ENCODE data around the gene CLINT1.

CLINT1 gene

DNA sequence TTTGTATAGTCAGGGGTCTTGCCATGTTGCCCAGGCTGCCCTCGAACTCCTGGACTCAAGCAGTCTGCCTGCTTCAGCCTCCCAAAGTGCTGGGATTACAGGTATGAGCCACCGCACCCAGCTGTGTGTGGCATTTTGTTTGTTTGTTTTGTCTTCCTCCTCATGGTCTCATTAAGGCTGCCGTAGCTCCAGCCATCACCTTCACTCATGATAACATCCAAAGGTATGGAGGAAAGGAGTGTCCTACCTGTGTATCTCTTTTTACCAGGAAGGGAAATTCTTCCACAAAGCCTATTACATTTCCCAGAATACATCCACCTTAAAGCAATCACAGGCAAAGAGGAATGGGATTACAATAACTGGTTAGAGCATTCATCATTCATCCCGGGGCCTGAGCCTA, 88.3 kb downstream of the CLINT1 start:
- H3K9ac ChIP-seq (ENCODE audit: low read length), result no peak overlapping the region
- H3K4me3 ChIP-seq (ENCODE audit: low read length), result no peak overlapping the region
- no peaks in the 10 kb centered on the region for H3K36me3 ChIP-seq (ENCODE audit: control insufficient read depth, low read depth, low read length)
- H3K4me1 ChIP-seq (ENCODE audit: control insufficient read depth, low read depth, low read length), result no peaks in the 10 kb centered on the region
- H3K9me3 ChIP-seq (ENCODE audit: control insufficient read depth, low read depth, low read length), result no peaks in the 10 kb centered on the region
- no peaks in the 10 kb centered on the region for H3K27me3 ChIP-seq (ENCODE audit: control insufficient read depth, insufficient read depth, low read length)
- no peak overlapping the region for H3K27ac ChIP-seq (ENCODE audit: low read length)

- H3K27me3 ChIP-seq (ENCODE audit: control insufficient read depth, insufficient read depth, low read length), result no peaks in the 10 kb centered on the region
- no peaks in the 10 kb centered on the region for H3K9me3 ChIP-seq (ENCODE audit: control insufficient read depth, low read depth, low read length)
- H3K9ac ChIP-seq (ENCODE audit: low read length), result no peak overlapping the region
- no peaks in the 10 kb centered on the region for H3K4me1 ChIP-seq (ENCODE audit: control insufficient read depth, low read depth, low read length)
- H3K36me3 ChIP-seq (ENCODE audit: control insufficient read depth, low read depth, low read length), result no peaks in the 10 kb centered on the region
- no peak overlapping the region for H3K27ac ChIP-seq (ENCODE audit: low read length)
- H3K4me3 ChIP-seq (ENCODE audit: low read length), result no peak overlapping the region
Measured at GRCh38 chr5:157767689-157768088, 91.3 kb downstream of the CLINT1 start.

- Histone ChIP-seq H3K36me3 (ENCODE audit: control insufficient read depth, low read depth, low read length) (no peaks in the 10 kb centered on the region), H3K4me3 (ENCODE audit: low read length) (no peak overlapping the region), H3K4me1 (ENCODE audit: control insufficient read depth, low read depth, low read length) (no peaks in the 10 kb centered on the region), H3K9ac (ENCODE audit: low read length) (no peak overlapping the region), H3K27ac (ENCODE audit: low read length) (no peak overlapping the region), H3K27me3 (ENCODE audit: control insufficient read depth, insufficient read depth, low read length) (no peaks in the 10 kb centered on the region), H3K9me3 (ENCODE audit: control insufficient read depth, low read depth, low read length) (no peaks in the 10 kb centered on the region)
Measured at GRCh38 chr5:157766902-157767301, 92.0 kb downstream of the CLINT1 start.

DNA sequence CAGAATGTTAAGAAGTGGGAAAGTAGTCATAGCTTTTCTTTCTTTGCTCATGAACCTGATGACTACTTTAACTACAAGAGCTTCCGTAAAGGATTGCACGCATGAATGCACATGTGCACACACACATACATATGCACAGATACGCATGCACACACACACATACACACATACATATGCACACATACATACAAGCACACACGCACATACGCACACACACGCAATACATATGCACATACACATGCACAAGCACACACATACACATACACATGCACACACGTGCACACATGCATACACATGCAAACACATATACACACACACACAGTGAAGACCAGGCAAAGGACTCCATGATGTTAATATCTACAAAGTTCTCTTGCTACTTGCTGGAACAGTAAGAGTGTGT, 92.5 kb downstream of the CLINT1 start:
- Histone ChIP-seq H3K4me3 (ENCODE audit: low read length) (no peak overlapping the region), H3K27ac (ENCODE audit: low read length) (no peak overlapping the region), H3K9me3 (ENCODE audit: control insufficient read depth, low read depth, low read length) (no peaks in the 10 kb centered on the region), H3K4me1 (ENCODE audit: control insufficient read depth, low read depth, low read length) (no peaks in the 10 kb centered on the region), H3K36me3 (ENCODE audit: control insufficient read depth, low read depth, low read length) (no peaks in the 10 kb centered on the region), H3K9ac (ENCODE audit: low read length) (no peak overlapping the region), H3K27me3 (ENCODE audit: control insufficient read depth, insufficient read depth, low read length) (no peaks in the 10 kb centered on the region)

GRCh38 chr5:157764531-157764930, 94.4 kb downstream of the CLINT1 start:
- H3K9ac ChIP-seq (ENCODE audit: low read length), result no peak overlapping the region
- H3K27me3 ChIP-seq (ENCODE audit: control insufficient read depth, insufficient read depth, low read length), result no peaks in the 10 kb centered on the region
- no peak overlapping the region for H3K4me3 ChIP-seq (ENCODE audit: low read length)
- H3K27ac ChIP-seq (ENCODE audit: low read length), result no peak overlapping the region
- H3K9me3 ChIP-seq (ENCODE audit: control insufficient read depth, low read depth, low read length), result no peaks in the 10 kb centered on the region
- no peaks in the 10 kb centered on the region for H3K4me1 ChIP-seq (ENCODE audit: control insufficient read depth, low read depth, low read length)
- no peaks in the 10 kb centered on the region for H3K36me3 ChIP-seq (ENCODE audit: control insufficient read depth, low read depth, low read length)

DNA sequence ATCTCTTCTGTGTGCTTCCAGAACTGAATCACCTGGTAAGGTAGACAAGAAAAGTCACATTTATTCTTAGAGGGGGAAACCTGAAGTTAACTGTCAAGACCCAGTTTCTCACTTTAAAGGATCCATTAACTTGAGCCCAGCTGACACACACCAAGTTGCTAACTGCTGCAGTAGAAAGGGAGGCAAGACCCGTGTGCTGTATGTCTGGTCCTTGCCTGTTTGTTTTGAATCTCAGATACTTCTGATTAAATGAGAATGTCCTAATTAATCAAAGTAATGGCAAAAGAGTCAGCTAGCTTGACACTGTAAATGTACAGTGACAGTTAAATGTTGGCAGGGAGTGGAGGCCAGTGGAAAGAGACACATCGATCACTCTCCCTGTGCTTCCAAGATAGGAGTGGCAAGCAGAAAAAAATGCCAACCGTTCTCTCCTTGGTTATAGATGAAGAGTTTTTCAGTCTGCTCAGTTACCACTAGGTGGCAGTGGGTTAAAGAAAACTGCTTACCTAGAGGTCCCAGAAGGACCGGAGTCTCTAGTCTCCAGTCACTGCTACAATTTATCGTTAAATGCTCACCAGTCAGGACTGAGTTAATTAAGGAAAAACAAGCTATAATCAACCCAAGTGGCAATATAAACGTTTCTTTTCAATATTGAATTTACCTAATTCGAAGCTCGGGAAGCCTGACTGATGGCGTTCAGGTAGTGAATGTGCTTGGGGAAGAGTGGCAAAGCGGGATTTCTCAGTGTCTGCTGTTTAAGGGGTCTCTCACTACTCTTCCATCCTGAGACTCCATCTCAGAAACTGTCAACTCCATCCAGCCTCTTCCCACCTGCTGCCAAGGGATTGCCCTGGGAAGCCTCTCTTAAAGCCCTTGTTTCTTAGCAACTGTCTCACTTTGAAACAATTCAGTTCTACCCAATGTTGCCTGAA, 97.0 kb downstream of the CLINT1 start:
- H3K4me3 ChIP-seq (ENCODE audit: low read length), result no peak overlapping the region
- no peaks in the 10 kb centered on the region for H3K4me1 ChIP-seq (ENCODE audit: control insufficient read depth, low read depth, low read length)
- no peaks in the 10 kb centered on the region for H3K9me3 ChIP-seq (ENCODE audit: control insufficient read depth, low read depth, low read length)
- no peaks in the 10 kb centered on the region for H3K36me3 ChIP-seq (ENCODE audit: control insufficient read depth, low read depth, low read length)
- H3K27ac ChIP-seq (ENCODE audit: low read length), result no peak overlapping the region
- no peaks in the 10 kb centered on the region for H3K27me3 ChIP-seq (ENCODE audit: control insufficient read depth, insufficient read depth, low read length)
- no peak overlapping the region for H3K9ac ChIP-seq (ENCODE audit: low read length)

DNA sequence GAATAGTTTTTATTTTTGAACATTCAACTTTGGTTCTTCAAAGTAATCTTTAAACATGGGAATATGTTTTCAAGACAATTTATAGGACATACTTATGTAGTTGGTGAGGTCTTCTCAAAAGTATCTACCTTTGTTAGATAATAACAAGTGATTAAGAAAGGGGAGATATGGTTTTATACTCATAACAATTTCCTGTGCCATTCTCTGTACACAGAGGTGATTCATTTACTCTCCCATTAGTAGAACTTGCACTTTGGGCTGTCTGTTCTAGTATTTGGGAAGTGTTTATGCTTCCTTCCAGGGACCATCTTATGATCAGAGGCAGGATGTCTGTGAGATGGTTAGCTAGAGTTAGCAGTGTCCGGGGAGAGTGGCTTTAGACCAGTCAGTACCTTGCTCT, 100.2 kb downstream of the CLINT1 start:
- Histone ChIP-seq H3K9ac (ENCODE audit: low read length) (no peak overlapping the region), H3K36me3 (ENCODE audit: control insufficient read depth, low read depth, low read length) (peaks cover 5% of the 10 kb centered on the region), H3K27ac (ENCODE audit: low read length) (no peak overlapping the region), H3K9me3 (ENCODE audit: control insufficient read depth, low read depth, low read length) (no peaks in the 10 kb centered on the region), H3K27me3 (ENCODE audit: control insufficient read depth, insufficient read depth, low read length) (no peaks in the 10 kb centered on the region), H3K4me1 (ENCODE audit: control insufficient read depth, low read depth, low read length) (no peaks in the 10 kb centered on the region), H3K4me3 (ENCODE audit: low read length) (no peak overlapping the region)

GRCh38 chr5:157756122-157756521, 102.8 kb downstream of the CLINT1 start:
- Histone ChIP-seq H3K4me1 (ENCODE audit: control insufficient read depth, low read depth, low read length) (no peaks in the 10 kb centered on the region), H3K27ac (ENCODE audit: low read length) (no peak overlapping the region), H3K9ac (ENCODE audit: low read length) (no peak overlapping the region), H3K36me3 (ENCODE audit: control insufficient read depth, low read depth, low read length) (peaks cover 5% of the 10 kb centered on the region), H3K27me3 (ENCODE audit: control insufficient read depth, insufficient read depth, low read length) (no peaks in the 10 kb centered on the region), H3K4me3 (ENCODE audit: low read length) (no peak overlapping the region), H3K9me3 (ENCODE audit: control insufficient read depth, low read depth, low read length) (no peaks in the 10 kb centered on the region)

- Histone ChIP-seq H3K9me3 (ENCODE audit: control insufficient read depth, low read depth, low read length) (no peaks in the 10 kb centered on the region), H3K4me1 (ENCODE audit: control insufficient read depth, low read depth, low read length) (peaks cover 5% of the 10 kb centered on the region), H3K27ac (ENCODE audit: low read length) (no peak overlapping the region), H3K36me3 (ENCODE audit: control insufficient read depth, low read depth, low read length) (peaks cover 5% of the 10 kb centered on the region), H3K27me3 (ENCODE audit: control insufficient read depth, insufficient read depth, low read length) (peaks cover under 1% of the 10 kb centered on the region), H3K9ac (ENCODE audit: low read length) (no peak overlapping the region), H3K4me3 (ENCODE audit: low read length) (no peak overlapping the region)
Measured at GRCh38 chr5:157750320-157750719, 108.6 kb downstream of the CLINT1 start.

DNA sequence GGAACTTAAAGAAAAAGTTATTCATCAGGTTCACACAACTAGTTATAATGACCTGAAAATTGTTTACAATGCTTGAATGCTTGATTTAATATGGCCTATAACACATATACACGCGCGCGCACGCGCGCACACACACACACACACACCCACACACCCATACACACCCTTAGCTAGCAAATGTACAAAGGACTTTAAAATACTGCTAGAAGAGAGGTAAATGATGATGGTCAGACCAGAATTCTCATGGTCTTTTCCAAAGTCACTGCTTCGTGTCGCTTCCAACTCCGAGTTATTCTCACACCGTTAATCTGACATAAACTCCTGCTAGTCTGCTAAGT, 109.5 kb downstream of the CLINT1 start:
- peaks cover 9% of the 10 kb centered on the region for H3K27me3 ChIP-seq (ENCODE audit: control insufficient read depth, insufficient read depth, low read length)
- H3K4me3 ChIP-seq (ENCODE audit: low read length), result no peak overlapping the region
- no peaks in the 10 kb centered on the region for H3K9me3 ChIP-seq (ENCODE audit: control insufficient read depth, low read depth, low read length)
- no peak overlapping the region for H3K27ac ChIP-seq (ENCODE audit: low read length)
- peaks cover 5% of the 10 kb centered on the region for H3K4me1 ChIP-seq (ENCODE audit: control insufficient read depth, low read depth, low read length)
- H3K9ac ChIP-seq (ENCODE audit: low read length), result no peak overlapping the region
- no peaks in the 10 kb centered on the region for H3K36me3 ChIP-seq (ENCODE audit: control insufficient read depth, low read depth, low read length)

DNA sequence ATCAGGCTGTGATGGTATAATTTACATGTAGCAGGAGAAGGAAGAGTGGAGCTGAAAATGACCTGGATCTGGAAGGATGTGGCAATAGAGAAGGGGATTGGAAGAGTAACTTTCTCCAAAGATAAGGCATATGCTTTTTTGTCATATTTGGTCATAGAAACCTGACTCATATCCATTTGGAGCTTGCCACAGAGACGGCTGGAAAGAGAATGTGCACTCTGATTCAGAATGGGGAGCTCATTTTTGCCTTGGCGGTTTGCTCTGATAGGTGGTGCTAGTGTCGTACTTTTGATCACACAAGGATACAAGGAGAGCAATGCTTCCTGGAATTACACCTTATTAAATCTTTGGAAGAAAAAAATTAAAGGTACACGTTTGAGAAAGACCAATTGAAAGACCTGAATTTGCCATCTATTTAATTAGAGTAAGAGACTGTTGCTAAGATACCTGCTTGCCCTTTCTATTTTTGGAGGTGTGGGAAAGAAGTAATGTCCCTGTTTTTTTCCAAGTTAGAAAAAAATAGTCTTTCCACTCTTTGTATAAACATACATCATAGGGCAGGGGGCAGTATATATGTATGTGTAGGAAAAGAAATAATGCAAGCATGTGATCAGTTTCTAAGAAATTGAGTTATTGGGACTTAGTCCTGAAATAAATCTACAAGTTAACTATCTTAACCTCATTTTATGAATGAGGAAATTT, 110.0 kb downstream of the CLINT1 start:
- Histone ChIP-seq H3K27ac (ENCODE audit: low read length) (no peak overlapping the region), H3K9me3 (ENCODE audit: control insufficient read depth, low read depth, low read length) (no peaks in the 10 kb centered on the region), H3K9ac (ENCODE audit: low read length) (no peak overlapping the region), H3K27me3 (ENCODE audit: control insufficient read depth, insufficient read depth, low read length) (peaks cover 14% of the 10 kb centered on the region), H3K36me3 (ENCODE audit: control insufficient read depth, low read depth, low read length) (no peaks in the 10 kb centered on the region), H3K4me1 (ENCODE audit: control insufficient read depth, low read depth, low read length) (peaks cover 5% of the 10 kb centered on the region), H3K4me3 (ENCODE audit: low read length) (no peak overlapping the region)
